RPMI7951 (cell line): ENCODE measurements around the gene NUP214. TPM values are rescaled to one million over a fixed set of nuclear protein-coding genes. Genes with fewer than 3 reads are reported as not detected.
"Not testable (repeated sequence)": the region's sequence is repeated elsewhere in the genome, so short reads cannot be mapped to it uniquely, and the experiment has no call there.

Experiments
- DNase-seq: peaks from one replicate; pipeline ENCODE4 v3.0.0-alpha.2; 2012; ENCODE audit warnings: low read depth
- total RNA-seq: library from RNA; depleted of rRNA; stranded (reverse); fragments of >200 nt; shearing (Covaris generic); gene quantifications from 2 replicates; pipeline ENCODE4 v1.2.3, GENCODE V29; 2014

The NUP214 gene
- total RNA-seq, 1 experiment from 2014 or later = 11.7 TPM

GRCh38 chr9:131193051-131193450, 67.7 kb downstream of the NUP214 start:
- no peak for DNase-seq

GRCh38 chr9:131194762-131195161, 69.4 kb downstream of the NUP214 start:
- DNase-seq = no peak

- DNase-seq = no peak
These were observed 72.0 kb downstream of the NUP214 start for GRCh38 chr9:131197160-131197911.

- no peak for DNase-seq
These were observed 72.8 kb downstream of the NUP214 start for GRCh38 chr9:131198041-131198715.

- no peak for DNase-seq
These were observed 76.5 kb downstream of the NUP214 start for GRCh38 chr9:131201856-131202255.

- no peak for DNase-seq
These were observed 78.2 kb downstream of the NUP214 start for GRCh38 chr9:131203431-131204218.

GRCh38 chr9:131204285-131204684, 78.9 kb downstream of the NUP214 start:
- no peak for DNase-seq

- DNase-seq = no peak
These were observed 81.1 kb downstream of the NUP214 start for GRCh38 chr9:131206495-131206894.

- DNase-seq = not testable (repeated sequence)
These were observed 86.5 kb downstream of the NUP214 start for GRCh38 chr9:131211920-131212319.

- DNase-seq = no peak
These were observed 89.0 kb downstream of the NUP214 start for GRCh38 chr9:131214286-131214856.

GRCh38 chr9:131214876-131215275, 89.5 kb downstream of the NUP214 start:
- no peak for DNase-seq

GRCh38 chr9:131216806-131217205, 91.4 kb downstream of the NUP214 start:
- no peak for DNase-seq

- no peak for DNase-seq
These were observed 92.1 kb downstream of the NUP214 start for GRCh38 chr9:131217331-131218031.

- no peak for DNase-seq
These were observed 93.0 kb downstream of the NUP214 start for GRCh38 chr9:131218370-131218769.

- DNase-seq = no peak
These were observed 95.1 kb downstream of the NUP214 start for GRCh38 chr9:131220485-131220884.

- DNase-seq = no peak
These were observed 97.1 kb downstream of the NUP214 start for GRCh38 chr9:131222460-131222859.

GRCh38 chr9:131226226-131226625, 100.8 kb downstream of the NUP214 start:
- no peak for DNase-seq

GRCh38 chr9:131227112-131227958, 101.9 kb downstream of the NUP214 start:
- DNase-seq = no peak

- DNase-seq = no peak
These were observed 102.6 kb downstream of the NUP214 start for GRCh38 chr9:131227959-131228460.

- DNase-seq = no peak
These were observed 103.6 kb downstream of the NUP214 start for GRCh38 chr9:131228988-131229387.
